Measurements from ENCODE around the gene ABCB6.

Gene ABCB6

DNA sequence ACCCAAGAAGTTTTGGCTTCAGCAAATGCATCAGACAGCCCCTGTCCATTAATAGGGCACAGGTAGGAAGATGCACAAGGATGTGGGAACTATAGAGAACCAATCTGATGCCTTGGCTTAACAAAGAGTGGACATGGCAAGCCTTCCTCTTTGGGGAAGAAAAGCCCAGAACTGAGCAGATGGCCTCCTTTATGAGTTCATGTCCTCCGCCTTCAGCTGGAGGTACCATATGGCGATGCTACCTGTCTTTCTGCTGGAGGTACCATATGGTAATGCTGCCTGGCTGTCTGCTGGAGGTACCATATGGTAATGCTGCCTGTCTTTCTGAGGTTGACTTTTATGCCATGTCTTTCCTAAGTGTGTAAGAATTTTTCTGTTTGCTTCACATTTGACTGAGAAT, 34.6 kb downstream of the ABCB6 start:
- no peak for DNase-seq (ENCODE audit: low read depth)

DNA sequence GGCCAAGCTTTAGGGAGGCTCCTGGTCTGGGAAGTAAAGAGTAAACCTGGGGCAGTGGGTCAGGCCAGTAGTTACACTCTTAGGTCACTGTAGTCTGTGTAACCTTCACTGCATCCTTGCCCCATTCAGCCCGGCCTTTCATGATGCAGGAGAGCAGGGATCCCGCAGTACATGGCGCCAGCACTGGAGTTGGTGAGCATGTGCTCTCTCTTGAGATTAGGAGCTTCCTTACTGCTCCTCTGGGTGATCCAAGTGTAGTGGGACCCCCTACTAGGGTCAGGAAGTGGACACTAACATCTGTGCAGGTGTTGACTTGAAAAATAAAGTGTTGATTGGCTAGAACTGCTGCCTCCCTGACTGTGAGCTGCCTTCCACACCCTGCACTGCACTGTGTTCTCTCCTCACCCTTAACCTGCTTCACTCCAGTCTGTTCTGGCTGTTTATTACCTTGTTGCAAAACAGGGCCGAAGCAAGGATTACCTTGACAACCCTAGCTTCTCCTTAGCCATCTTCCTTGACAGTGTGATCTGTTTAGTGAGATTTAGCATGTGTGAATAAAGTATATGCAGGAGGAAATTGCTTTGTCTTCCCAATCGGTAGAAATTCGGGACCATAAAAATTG, 35.5 kb downstream of the ABCB6 start:
- no peak for DNase-seq (ENCODE audit: low read depth)

GRCh38 chr2:219182331-219183150, 36.2 kb downstream of the ABCB6 start:
- no peak for DNase-seq (ENCODE audit: low read depth)

- no peak for DNase-seq (ENCODE audit: low read depth)
Observed at GRCh38 chr2:219181531-219181930, 37.2 kb downstream of the ABCB6 start.

DNA sequence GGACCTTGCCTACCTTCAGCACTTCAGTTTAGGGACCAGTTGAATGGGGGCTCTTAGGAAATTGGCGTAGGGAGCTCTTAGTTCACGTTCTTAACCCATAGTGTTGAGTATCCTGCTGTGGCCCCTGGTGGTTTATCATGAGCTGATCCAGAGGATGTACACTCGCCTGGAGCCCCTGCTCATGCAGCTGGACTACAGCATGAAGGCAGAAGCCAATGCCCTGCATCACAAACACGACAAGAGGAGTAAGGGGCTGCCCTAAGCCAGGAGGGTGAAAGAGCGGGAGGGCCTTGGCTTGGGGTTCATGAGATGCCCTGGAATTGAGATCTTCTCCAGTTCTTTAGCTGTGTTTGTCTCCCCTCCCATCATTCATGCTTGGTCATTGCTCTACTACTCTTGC, 37.8 kb downstream of the ABCB6 start:
- no peak for DNase-seq (ENCODE audit: low read depth)

GRCh38 chr2:219179601-219180465, 38.9 kb downstream of the ABCB6 start:
- no peak for DNase-seq (ENCODE audit: low read depth)

DNA sequence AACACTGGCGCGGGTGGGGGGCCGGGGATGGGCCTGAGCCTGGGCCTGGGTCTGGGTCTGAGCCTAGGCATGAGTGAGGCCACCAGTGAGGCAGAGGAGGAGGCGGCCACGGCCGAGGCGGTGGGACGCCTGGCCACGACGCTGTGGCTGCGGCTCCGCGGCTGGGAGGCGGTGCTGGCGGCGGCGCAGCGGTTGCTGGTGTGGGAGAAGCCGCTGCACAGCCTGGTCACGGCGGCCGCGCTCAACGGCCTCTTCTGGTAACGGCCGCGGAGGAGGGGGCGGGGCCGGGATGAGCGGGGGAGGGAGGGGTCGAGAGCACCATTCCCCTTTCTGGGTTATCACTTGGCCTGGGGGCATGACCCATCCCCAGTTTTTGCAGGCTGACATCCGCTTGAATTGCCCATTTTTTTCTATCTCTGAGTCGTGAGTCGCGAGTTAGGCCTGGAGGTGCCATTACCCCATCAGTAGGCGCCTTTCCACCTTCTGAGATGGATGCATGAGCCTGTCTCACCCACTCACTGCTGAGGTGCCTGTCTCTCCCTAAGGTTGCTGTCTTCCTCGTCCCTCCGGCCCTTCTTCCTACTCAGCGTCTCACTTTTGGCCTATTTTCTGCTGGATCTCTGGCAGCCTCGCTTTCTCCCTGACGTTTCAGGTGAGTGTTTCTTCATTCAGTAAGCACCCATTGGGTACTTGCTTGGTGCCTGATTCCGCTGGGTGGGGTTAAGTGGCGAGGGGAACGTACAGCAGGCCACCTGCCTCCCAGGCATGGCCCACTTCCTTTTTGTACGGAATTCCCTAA, 40.2 kb downstream of the ABCB6 start:
- DNase-seq (ENCODE audit: low read depth) = peak; percentile 22

DNA sequence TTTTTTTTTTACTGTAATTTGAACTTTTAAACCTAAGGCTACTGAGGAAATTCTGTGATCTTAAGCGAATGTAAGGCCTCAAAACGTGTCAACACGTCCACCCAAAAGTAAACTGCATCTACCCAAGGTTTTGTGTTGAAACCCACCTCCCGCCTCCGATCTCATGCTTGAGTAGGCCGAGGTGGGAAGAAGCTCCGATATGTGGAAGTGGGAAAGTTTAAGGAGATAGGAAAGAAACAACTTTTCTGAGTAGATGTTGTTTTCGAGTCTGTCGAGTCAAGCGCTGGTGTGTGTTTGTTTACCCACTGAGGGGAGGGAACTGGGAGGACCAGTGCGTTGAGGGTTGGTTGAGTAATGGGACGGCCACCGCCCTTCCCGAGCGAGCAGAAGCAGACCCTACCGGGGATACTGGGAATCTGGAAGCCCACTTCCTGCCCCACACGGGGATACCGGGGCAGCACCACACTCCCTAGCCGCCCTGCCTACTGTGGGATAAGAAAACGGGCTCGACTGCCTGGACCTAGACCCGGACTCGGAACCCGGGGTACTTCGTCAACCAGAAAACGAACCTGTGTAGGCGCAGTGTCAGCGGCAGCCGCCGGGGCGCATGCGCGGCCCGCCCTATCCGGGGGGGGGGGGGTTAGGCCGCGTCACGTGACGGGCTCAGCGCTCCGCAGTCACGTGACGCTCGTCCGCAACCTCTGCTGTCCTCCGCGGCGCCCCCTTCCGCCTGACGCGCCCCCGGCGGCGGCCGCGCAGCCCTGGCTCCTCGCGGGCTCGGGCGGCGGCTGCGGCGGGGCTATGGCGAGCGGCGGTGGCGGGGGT, 41.0 kb downstream of the ABCB6 start, which contains the start of gene RETREG2:
RETREG2 (plus strand) TSS at position 724 of the 825 bp plus-strand sequence; CDS start at position 802, 78 bp downstream.
- peak; percentile 67 for DNase-seq (ENCODE audit: low read depth)

GRCh38 chr2:219176818-219177551, 41.8 kb downstream of the ABCB6 start, which contains the start of gene CNPPD1:
Gene CNPPD1 (minus strand): TSS chr2:219176925. CDS start chr2:219176828, 97 bp downstream.
- DNase-seq (ENCODE audit: low read depth) = peak; percentile 81

DNA sequence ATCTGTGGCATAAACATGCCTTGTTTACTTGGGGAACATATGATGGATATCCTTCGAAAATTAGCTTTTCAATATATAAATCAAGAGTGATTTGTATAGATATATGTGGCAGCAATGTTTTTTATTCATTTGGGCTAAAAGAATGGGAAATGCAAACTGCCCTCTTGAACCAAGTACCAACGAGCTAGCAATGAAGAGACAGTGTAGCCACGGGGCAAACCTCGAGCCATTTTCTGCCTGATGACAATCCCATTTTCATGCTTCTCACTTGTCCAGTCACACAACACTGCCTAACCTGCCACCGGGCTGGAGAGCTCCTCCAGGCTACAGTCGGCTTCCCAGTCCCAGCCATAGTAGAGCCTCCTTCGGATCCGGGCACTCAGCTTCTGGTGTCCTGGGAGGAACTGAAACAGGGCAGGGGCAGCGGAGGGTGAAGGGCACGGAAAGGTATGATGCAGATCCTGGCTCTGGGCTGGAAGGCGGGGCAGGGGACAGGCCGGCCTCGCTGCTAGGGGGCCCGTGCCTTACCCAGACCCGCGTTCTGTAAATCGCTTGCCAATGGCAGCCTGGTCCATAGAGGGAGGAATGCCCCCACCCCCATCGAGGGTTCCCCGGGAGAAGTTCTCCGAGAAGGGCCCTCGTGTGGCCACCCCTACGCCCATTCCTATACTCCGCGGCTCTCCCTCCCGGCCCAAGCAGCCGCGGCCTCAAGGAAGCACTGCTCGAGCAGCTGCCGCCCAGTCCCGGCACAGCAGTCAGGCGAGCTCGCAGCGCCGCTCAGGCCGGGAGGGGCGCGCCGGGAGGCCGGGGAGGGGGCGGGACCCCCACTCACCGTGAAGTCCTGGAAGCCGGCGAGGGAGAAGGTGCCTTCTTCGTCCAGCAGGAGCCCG, 42.6 kb downstream of the ABCB6 start:
- DNase-seq (ENCODE audit: low read depth) = no peak

GRCh38 chr2:219175486-219175885, 43.3 kb downstream of the ABCB6 start:
- DNase-seq (ENCODE audit: low read depth) = no peak

GRCh38 chr2:219174801-219175200, 44.0 kb downstream of the ABCB6 start:
- DNase-seq (ENCODE audit: low read depth) = no peak

GRCh38 chr2:219174146-219174545, 44.6 kb downstream of the ABCB6 start:
- DNase-seq (ENCODE audit: low read depth) = no peak

DNA sequence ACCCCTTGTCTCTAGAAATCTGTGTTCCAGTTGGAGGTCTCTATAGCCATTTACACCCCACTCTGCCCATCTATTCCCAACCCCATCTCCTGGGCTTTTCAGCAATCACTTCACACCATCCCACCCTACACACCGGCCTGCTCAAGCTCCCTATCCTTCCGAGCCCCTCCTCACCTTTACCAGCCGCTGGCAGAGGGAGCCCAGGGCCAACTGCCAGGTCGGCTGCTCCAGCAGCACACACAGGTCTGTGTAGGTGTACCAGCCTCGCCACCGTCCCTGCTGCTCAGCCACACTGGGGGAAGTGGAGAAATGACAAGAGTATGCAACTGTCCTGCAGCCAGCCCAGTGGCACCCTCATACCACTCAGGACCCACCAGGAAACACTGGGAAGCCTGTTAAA, 45.6 kb downstream of the ABCB6 start:
- DNase-seq (ENCODE audit: low read depth) = no peak

GRCh38 chr2:219172231-219173154, 46.3 kb downstream of the ABCB6 start:
- no peak for DNase-seq (ENCODE audit: low read depth)

DNA sequence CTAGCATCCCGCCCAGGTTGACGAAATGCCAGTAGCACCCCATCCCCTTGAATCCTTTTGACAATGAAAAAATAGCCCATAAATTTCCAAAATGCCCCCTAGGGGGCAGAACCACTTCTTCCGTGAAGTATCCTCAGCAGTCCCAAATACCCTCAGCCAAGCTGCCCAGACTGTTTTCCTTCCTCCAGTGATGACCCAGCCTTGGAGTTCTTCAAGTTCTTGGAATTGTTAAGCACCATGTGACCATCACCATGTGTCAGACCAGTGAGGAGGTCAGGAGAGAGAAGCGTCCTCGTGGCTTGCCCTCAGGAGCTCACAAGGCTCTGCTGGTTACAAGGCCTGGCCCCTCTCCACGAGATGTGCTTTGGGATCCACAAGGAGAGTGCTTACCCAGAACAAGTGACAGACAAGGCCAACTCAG, 47.5 kb downstream of the ABCB6 start:
- no peak for DNase-seq (ENCODE audit: low read depth)

- DNase-seq (ENCODE audit: low read depth) = no peak
Observed at GRCh38 chr2:219169930-219170654, 48.7 kb downstream of the ABCB6 start, which contains the start of gene SLC23A3. Gene SLC23A3 (minus strand): TSS chr2:219170029. CDS start chr2:219169984, 45 bp downstream.
